AG09319 (cell line): Measurements from ENCODE around the gene ITPKB.
"Not testable (repeated sequence)": the region's sequence is repeated elsewhere in the genome, so short reads cannot be mapped to it uniquely, and the experiment has no call there.

Experiments
- DNase-seq: peaks from one replicate; pipeline ENCODE4 v3.0.0-alpha.2; 2010; ENCODE audit warnings: low read depth; ENCODE audit errors: extremely low read depth
- TF ChIP-seq, protein P1 (sequence below): IDR thresholded peaks from 2 replicates; pipeline ENCODE4 v1.5.1; 2011; ENCODE audit warnings: low read depth, mild to moderate bottlenecking, inconsistent platforms, low read length, moderate library complexity

ITPKB gene

DNA sequence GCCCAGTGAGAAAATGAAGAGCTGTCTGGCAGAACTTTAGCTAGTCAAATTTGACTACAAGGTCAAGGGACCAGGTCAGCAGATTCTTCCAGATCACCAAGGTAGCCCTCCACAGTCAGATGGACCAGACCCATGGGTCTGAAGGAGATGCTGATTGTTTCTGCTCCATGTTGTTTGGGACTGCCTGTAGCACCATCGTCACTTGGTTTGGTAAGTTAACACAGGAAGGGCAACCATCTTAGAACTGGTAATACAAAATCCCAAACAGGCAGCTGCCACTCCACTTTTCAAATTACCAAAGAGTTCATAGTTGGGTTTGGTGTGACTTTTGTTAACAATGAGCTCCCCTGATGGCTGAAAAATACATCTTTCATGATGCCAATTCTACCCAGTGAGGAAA lies 9.0 kb downstream of the ITPKB start:
- TF ChIP-seq, protein P1, sequence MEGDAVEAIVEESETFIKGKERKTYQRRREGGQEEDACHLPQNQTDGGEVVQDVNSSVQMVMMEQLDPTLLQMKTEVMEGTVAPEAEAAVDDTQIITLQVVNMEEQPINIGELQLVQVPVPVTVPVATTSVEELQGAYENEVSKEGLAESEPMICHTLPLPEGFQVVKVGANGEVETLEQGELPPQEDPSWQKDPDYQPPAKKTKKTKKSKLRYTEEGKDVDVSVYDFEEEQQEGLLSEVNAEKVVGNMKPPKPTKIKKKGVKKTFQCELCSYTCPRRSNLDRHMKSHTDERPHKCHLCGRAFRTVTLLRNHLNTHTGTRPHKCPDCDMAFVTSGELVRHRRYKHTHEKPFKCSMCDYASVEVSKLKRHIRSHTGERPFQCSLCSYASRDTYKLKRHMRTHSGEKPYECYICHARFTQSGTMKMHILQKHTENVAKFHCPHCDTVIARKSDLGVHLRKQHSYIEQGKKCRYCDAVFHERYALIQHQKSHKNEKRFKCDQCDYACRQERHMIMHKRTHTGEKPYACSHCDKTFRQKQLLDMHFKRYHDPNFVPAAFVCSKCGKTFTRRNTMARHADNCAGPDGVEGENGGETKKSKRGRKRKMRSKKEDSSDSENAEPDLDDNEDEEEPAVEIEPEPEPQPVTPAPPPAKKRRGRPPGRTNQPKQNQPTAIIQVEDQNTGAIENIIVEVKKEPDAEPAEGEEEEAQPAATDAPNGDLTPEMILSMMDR = no peak
- DNase-seq = no peak

DNA sequence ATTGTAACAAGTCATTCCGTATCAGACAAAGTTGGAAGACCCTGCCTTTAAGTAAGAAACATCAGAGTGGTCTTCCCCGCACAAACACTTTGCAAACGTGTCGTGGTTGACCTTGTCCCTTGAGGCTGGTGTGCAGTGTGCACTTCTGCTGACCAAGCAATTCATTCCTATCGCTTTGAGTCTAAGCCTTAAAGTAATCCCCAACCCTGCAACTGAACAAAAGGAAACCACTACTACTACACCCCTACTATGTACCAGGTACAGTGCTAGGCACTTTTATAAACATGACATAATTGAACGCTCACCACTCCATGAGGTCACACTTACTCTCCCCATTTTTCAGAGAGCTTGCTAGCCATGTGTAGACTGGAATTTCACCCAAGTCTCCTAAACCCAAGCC lies 10.6 kb downstream of the ITPKB start:
- no peak for DNase-seq
- TF ChIP-seq, protein P1 = no peak

DNA sequence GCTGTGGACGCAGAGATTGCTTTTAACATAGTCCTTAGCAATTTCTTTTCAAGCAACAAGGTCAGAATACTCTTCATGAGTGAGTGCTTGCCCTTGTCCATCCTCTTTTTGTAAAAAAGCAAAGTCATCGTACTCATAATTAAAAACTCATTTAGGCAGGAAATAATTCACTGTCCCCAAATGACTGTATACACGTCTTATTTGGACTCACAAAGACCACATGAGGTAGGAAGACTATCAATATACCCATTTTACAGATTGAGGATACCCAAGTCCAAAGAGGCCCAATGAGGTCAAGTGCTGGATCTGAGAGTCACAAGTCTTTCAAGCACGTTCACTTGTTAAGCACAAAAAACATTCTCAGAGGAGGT lies 13.2 kb downstream of the ITPKB start:
- no peak for DNase-seq
- TF ChIP-seq, protein P1 = no peak

DNA sequence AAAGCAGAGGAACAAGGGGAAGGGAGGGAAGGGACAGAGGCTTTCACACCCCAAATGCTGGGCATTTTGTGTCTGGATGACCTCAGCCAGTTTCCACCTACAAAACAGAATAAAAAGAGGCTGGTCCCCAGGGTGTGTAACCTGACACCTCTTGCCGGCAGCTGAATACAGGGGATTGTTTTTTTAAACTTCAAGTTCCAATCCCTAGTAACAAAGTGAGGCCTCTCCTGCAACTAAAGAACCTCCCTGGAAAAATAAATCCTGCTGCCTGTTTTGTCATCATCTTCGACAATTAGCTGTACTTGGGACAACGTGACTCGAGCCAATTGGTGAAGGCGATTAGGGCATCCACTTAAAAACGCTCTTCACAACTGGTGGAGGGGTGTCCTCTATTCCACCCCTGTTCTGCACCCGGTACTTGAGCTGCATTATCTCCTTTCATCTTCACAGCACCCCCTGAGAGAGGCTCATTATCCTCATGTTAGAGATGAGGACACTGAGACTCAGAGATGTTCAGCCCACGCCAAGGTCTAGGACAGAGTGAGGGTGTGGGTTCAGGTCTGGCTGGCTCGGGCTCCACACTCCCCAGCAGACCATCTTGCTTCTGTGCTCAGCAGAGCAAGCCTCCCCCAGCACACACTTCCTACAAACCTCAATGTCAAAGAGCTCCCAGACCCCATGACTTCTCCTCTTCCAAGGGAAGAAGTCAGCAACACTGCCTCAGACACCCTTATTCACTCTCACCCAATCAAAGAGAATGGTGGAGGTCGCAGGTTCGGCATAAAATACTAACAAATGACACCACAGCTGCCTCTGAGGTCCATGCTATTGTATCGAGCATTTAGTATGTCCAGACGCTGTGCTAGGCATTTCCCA lies 15.2 kb downstream of the ITPKB start:
- DNase-seq = no peak
- TF ChIP-seq, protein P1 = no peak

DNA sequence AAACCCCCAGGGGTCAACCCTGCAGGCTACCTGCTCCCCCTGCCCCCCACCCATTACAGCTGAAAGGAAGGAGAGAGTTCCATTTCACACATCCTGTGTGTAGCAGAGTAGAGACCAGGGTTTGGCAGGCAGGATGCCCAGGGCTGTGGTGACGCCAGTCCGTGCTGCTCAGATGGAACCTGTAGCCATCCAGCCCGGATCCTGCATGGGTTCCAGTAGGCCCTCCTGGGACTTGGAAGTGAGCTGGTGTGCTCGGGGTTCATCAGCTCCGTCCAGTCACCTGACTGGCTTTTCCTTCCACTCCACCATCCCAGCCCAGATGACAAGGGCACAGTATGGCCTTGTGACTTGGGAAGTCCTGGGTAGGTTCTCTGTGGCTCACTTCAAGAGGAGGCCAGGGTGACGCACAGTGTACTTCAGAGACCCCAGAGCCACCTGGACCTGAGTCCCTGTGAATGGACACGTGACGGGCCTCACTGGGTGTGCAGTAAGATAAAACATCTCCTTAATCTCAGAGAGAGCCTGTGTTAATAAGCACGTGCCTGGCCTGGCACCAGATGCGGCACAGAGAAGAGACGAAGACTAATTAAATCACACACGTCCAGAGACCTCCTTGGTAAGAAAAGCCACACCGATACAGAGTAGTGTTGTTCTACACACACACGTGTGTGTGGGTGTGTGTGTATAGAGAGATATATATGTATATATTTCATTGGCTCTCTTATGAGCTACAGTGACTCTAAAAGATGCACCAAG lies 16.0 kb downstream of the ITPKB start:
- TF ChIP-seq, protein P1 = no peak
- DNase-seq = no peak

DNA sequence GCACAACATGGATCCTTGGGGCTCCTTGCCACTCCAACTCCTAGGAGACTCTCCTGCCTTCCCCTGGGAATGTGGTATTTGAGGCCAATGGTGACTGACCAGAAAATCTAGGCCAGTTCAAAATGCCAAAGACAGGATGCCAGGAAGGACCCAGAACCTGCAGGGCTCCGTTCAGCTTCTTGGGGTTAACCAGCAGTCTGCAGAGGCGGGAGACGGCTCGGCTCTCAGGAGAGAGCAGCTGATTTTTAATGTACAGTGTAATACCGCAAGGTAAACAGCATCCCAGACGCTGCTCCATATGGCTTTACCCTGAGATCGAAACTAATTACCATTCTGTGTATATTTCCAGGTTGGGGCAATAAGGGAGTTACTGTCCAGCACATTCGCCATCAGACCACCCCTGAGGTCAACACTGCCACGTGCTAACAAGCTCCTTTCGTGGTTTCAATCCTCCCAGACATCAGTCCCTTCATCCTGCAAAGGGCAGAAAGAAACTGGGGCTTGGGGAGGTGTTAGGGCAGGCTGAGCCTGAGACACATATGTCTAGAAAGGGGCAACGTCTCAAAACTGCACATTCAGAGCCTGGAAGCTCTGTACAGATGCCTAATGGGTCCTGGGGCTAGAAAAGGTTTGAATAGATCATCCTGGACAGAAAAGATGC lies 16.7 kb downstream of the ITPKB start:
- no peak for DNase-seq
- TF ChIP-seq, protein P1 = no peak

DNA sequence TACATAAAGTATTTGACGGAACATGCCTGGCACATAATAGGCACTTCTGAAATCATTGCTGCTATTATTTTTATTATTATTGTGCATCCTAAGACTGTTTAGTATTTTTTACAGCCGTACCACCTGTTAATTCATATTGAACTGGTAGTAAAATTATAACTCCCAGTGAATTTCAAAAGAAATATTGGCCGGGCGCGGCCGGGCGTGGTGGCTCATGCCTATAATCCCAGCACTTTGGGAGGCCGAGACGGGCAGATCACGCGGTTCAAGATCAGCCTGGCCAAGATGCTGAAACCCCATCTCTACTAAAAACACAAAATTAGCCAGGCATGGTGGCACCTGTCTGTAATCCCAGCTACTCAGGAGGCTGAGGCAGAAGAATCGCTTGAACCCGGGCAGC lies 18.5 kb downstream of the ITPKB start:
- not testable (repeated sequence) for DNase-seq
